Mammary epithelial cell (primary cell): ENCODE results near the gene GPS1.

Experiments
- EZH2 ChIP-seq: IDR thresholded peaks from 2 replicates; pipeline ENCODE4 v1.6.1; 2012; ENCODE audit warnings: low read length, inconsistent platforms, borderline replicate concordance
- TF ChIP-seq, protein P1 (sequence below), 2 donors: IDR thresholded peaks in 1 of 2; conservative IDR thresholded peaks in 1 of 2; 2 replicates each; pipeline ENCODE4 v1.5.1; 2011 to 2012; ENCODE audit warnings: inconsistent platforms in 2 of 2, low read length in 2 of 2, mild to moderate bottlenecking in 2 of 2, control low read depth in 1 of 2, low read depth in 1 of 2; ENCODE audit not compliant: insufficient read depth in 1 of 2; ENCODE audit errors: extremely low read depth in 1 of 2

DNA sequence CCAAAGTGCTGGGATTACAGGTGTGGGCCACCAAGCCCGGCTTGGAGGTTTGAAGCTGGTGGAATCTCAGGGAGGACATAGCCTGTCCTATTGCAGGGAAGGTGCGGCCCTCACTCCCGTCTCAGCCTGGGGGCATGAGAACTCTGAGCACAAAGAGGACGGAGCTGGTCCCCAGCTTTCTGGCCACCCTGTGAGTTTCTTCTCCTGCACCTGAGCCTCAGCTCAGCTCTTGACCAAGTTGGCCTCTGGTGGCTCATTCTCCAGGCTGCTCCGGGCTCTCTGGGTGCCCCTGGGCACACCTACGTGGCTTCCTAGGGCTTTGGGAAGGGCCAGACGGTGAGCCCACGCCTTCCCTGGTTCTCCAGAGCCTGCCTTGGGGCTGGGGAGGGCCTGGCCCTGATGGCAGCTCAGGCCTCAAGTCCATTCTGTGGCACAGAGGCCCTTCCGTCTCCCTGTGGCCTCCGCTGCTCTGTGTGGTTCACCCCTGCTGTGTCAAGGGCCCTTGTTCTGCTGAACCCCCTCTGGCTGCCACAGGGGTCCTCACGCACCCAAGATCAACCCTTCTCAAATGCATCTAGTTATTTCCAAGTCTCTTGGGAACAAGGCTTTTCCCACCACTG lies 53.2 kb downstream of the GPS1 start:
- TF ChIP-seq, protein P1, sequence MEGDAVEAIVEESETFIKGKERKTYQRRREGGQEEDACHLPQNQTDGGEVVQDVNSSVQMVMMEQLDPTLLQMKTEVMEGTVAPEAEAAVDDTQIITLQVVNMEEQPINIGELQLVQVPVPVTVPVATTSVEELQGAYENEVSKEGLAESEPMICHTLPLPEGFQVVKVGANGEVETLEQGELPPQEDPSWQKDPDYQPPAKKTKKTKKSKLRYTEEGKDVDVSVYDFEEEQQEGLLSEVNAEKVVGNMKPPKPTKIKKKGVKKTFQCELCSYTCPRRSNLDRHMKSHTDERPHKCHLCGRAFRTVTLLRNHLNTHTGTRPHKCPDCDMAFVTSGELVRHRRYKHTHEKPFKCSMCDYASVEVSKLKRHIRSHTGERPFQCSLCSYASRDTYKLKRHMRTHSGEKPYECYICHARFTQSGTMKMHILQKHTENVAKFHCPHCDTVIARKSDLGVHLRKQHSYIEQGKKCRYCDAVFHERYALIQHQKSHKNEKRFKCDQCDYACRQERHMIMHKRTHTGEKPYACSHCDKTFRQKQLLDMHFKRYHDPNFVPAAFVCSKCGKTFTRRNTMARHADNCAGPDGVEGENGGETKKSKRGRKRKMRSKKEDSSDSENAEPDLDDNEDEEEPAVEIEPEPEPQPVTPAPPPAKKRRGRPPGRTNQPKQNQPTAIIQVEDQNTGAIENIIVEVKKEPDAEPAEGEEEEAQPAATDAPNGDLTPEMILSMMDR (conservative IDR thresholded peaks at IDR 0.05 in 1 of 2, IDR thresholded peaks at IDR 0.05 in 1 of 2; ENCODE audit: extremely low read depth in 1 of 2, insufficient read depth in 1 of 2, low read depth in 1 of 2, low read length in 2 of 2) = no peak
- TF ChIP-seq EZH2 = no peak
